ENCODE data around the gene SLC35E2B.

Gene SLC35E2B

DNA sequence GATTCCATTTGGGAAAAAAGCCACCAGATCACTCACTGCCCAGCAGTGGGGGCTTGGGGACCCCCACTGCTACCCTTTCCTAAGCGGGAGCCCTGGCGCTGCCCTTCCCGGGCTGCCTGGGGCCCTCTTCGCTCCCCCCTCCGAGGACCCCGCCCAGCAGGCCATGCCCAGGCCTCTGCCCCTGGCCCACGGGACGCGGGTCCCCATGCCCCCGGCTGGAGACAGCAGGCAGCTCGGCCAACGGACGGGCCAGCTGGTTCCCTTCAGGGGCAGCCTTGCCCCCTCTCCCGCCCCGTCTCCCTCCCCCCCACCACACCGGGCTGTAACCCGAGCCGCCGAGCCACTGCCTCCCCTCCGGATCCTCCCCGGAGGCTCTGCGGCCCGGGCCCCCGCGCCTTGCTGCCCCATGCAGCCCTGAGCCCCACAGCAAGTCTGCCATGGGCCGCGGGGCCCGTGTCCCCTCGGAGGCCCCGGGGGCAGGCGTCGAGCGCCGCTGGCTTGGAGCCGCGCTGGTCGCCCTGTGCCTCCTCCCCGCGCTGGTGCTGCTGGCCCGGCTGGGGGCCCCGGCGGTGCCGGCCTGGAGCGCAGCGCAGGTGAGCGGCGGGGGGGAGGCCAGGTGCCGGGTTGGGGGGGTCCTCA, 60.7 kb downstream of the SLC35E2B start, which contains the start of gene MMP23B:
MMP23B (plus strand) TSS at position 392 of the 639 bp plus-strand sequence; CDS start at position 438, 46 bp downstream.
- Histone ChIP-seq H3K27ac (ENCODE audit: low read depth, low read length) (no peak within 1 kb of the TSS; the same call in 1 of the 2 replicates), H3K9me3 (ENCODE audit: control insufficient read depth, insufficient read depth, low read depth, low read length) (no peaks in the 10 kb centered on the region), H3K4me3 (ENCODE audit: low read depth, low read length) (peak within 1 kb of the TSS; percentile 56), H3K36me3 (ENCODE audit: control insufficient read depth, insufficient read depth, low read length) (peaks cover 6% of the 10 kb centered on the region), H3K4me1 (ENCODE audit: control insufficient read depth, insufficient read depth, low read length) (no peaks in the 10 kb centered on the region), H3K9ac (ENCODE audit: low read length) (peak within 1 kb of the TSS; percentile 53), H3K27me3 (ENCODE audit: control insufficient read depth, insufficient read depth, low read length) (peaks cover 16% of the 10 kb centered on the region)

DNA sequence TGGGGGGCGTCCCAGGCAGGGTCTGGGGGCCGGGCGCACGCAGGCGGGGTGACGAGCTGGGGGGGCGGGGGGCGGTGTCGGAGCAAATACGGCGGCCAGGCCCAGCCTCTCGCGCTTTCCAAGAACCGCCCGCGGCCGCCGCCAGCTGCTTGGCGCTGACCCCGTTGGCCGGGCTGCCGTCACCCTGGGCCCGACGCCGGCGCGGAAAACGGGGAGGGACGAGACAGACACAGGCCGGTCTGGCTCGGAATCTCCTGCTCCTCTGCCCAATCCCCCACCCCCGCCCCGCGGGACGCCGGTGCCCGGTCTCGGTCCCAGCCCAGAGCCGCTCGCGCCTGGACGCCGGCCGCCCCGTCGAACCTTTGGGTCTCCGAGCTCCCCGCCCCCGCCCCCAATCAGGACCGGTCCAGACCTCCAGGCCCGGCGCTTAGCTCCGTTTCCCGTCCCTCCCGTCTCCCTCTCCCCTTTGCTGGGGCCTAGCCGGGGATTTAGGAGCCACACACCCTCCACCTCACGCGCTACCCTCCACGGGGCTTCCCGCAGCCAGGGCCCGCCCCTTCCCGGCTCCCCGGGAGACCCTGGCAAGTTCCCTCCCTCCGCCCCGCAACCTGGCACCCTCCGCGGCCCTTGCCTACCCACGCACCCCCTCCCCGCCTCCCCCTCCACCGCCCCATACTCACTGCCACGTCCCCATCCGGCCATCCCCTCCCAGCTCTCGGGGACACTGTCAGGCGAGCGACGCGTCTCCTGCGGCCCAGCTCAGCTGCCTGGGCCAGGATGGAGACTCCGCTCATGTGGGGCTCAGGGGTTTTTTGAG, 61.4 kb downstream of the SLC35E2B start:
- H3K9me3 ChIP-seq (ENCODE audit: control insufficient read depth, insufficient read depth, low read depth, low read length): no peaks in the 10 kb centered on the region

DNA sequence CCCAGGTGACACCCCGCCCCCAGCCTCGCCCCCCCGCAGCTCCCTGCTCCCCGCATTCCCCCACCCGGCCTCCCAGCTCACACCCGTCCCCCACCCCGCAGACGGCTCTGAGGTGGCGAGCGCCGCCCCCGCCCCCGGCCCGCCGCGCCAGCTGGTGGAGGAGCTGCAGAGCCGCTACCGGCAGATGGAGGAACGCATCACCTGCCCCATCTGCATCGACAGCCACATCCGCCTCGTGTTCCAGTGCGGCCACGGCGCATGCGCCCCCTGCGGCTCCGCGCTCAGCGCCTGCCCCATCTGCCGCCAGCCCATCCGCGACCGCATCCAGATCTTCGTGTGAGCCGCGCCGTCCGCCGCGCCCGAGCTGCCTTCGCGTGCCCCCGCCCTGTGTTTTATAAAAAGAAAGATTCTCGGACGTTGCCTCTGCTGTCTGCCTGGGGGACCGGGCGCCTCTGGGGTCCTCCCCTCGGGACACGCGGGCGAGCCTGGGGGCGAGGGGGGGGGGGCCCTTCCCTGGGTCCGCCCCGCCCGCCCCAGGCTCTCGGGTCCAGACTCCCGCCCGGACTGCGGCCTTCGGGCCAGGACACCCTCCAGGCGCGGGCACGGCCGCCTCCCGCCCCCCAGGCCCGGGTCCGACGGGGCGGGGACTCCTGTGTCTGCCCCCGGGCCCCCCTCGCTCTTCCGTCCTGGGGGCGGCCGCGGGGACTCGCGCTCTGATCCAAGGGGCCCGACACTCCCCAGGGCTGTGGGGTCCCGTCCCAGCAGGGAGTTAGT, 62.2 kb downstream of the SLC35E2B start:
- Histone ChIP-seq H3K9me3 (ENCODE audit: control insufficient read depth, insufficient read depth, low read depth, low read length) (no peaks in the 10 kb centered on the region), H3K9ac (ENCODE audit: low read length) (no peak overlapping the region), H3K27ac (ENCODE audit: low read depth, low read length) (no peak overlapping the region), H3K4me1 (ENCODE audit: control insufficient read depth, insufficient read depth, low read length) (no peaks in the 10 kb centered on the region), H3K4me3 (ENCODE audit: low read depth, low read length) (peak overlapping the region; percentile 56), H3K36me3 (ENCODE audit: control insufficient read depth, insufficient read depth, low read length) (no peaks in the 10 kb centered on the region; the same call in 1 of the 2 replicates), H3K27me3 (ENCODE audit: control insufficient read depth, insufficient read depth, low read length) (peaks cover 16% of the 10 kb centered on the region)

More for the DNA sequence above, 61.4 kb downstream of the SLC35E2B start:
- H3K4me3 ChIP-seq (ENCODE audit: low read depth, low read length): peak overlapping the region; percentile 56
- H3K9ac ChIP-seq (ENCODE audit: low read length): peak overlapping the region; percentile 53
- no peaks in the 10 kb centered on the region; the same call in 1 of the 2 replicates for H3K36me3 ChIP-seq (ENCODE audit: control insufficient read depth, insufficient read depth, low read length)
- H3K4me1 ChIP-seq (ENCODE audit: control insufficient read depth, insufficient read depth, low read length): no peaks in the 10 kb centered on the region
- H3K27me3 ChIP-seq (ENCODE audit: control insufficient read depth, insufficient read depth, low read length): peaks cover 16% of the 10 kb centered on the region
- no peak overlapping the region; the same call in 1 of the 2 replicates for H3K27ac ChIP-seq (ENCODE audit: low read depth, low read length)

DNA sequence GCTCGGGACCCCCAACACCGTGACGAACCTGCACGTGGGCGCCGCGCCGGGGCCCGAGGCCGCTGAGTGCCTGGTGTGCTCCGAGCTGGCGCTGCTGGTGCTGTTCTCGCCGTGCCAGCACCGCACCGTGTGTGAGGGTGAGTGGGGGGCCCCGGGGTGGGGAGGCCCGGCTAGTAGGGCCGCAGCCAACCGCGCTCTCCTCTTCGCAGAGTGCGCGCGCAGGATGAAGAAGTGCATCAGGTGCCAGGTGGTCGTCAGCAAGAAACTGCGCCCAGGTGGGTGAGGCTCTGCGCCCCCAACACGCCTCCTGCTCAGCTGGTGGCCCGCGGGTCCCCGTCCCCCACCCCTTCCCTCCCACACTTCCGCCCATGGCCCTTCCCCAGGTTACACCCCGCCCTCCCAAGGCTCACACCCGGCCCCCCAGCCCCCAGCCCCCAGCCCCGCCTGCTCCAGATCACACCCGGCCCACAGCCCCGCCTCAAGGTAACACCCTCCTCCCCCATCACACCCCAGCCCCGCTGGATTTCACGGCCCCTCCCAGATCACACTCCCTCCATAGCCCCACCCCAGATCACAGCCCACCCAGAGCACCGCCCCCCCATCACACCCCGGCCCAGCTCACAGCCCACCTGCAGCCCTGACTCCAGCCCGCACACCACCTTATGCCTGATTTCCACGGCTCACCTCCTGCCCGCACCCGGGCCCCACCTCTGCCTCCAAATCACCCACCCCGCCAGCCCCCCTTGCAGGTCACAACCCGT, 63.0 kb downstream of the SLC35E2B start:
- H3K9ac ChIP-seq (ENCODE audit: low read length): no peak overlapping the region
- H3K9me3 ChIP-seq (ENCODE audit: control insufficient read depth, insufficient read depth, low read depth, low read length): no peaks in the 10 kb centered on the region
- H3K27me3 ChIP-seq (ENCODE audit: control insufficient read depth, insufficient read depth, low read length): peaks cover 16% of the 10 kb centered on the region
- peak overlapping the region; percentile 44; the same call in 1 of the 2 replicates for H3K4me3 ChIP-seq (ENCODE audit: low read depth, low read length)
- no peaks in the 10 kb centered on the region; the same call in 1 of the 2 replicates for H3K36me3 ChIP-seq (ENCODE audit: control insufficient read depth, insufficient read depth, low read length)
- no peak overlapping the region for H3K27ac ChIP-seq (ENCODE audit: low read depth, low read length)
- H3K4me1 ChIP-seq (ENCODE audit: control insufficient read depth, insufficient read depth, low read length): no peaks in the 10 kb centered on the region

GRCh38 chr1:1628754-1629429, 63.7 kb downstream of the SLC35E2B start:
- no peak overlapping the region for H3K27ac ChIP-seq (ENCODE audit: low read depth, low read length)
- H3K36me3 ChIP-seq (ENCODE audit: control insufficient read depth, insufficient read depth, low read length): no peaks in the 10 kb centered on the region; the same call in 1 of the 2 replicates
- peaks cover 16% of the 10 kb centered on the region for H3K27me3 ChIP-seq (ENCODE audit: control insufficient read depth, insufficient read depth, low read length)
- no peaks in the 10 kb centered on the region for H3K9me3 ChIP-seq (ENCODE audit: control insufficient read depth, insufficient read depth, low read depth, low read length)
- peak overlapping the region; percentile 44; the same call in 1 of the 2 replicates for H3K4me3 ChIP-seq (ENCODE audit: low read depth, low read length)
- H3K4me1 ChIP-seq (ENCODE audit: control insufficient read depth, insufficient read depth, low read length): no peaks in the 10 kb centered on the region
- no peak overlapping the region for H3K9ac ChIP-seq (ENCODE audit: low read length)

GRCh38 chr1:1627829-1628753, 64.5 kb downstream of the SLC35E2B start:
- peaks cover 16% of the 10 kb centered on the region for H3K27me3 ChIP-seq (ENCODE audit: control insufficient read depth, insufficient read depth, low read length)
- no peak overlapping the region for H3K9ac ChIP-seq (ENCODE audit: low read length)
- H3K4me3 ChIP-seq (ENCODE audit: low read depth, low read length): no peak overlapping the region; the same call in 1 of the 2 replicates
- no peaks in the 10 kb centered on the region for H3K4me1 ChIP-seq (ENCODE audit: control insufficient read depth, insufficient read depth, low read length)
- no peaks in the 10 kb centered on the region; the same call in 1 of the 2 replicates for H3K36me3 ChIP-seq (ENCODE audit: control insufficient read depth, insufficient read depth, low read length)
- no peaks in the 10 kb centered on the region for H3K9me3 ChIP-seq (ENCODE audit: control insufficient read depth, insufficient read depth, low read depth, low read length)
- H3K27ac ChIP-seq (ENCODE audit: low read depth, low read length): no peak overlapping the region

DNA sequence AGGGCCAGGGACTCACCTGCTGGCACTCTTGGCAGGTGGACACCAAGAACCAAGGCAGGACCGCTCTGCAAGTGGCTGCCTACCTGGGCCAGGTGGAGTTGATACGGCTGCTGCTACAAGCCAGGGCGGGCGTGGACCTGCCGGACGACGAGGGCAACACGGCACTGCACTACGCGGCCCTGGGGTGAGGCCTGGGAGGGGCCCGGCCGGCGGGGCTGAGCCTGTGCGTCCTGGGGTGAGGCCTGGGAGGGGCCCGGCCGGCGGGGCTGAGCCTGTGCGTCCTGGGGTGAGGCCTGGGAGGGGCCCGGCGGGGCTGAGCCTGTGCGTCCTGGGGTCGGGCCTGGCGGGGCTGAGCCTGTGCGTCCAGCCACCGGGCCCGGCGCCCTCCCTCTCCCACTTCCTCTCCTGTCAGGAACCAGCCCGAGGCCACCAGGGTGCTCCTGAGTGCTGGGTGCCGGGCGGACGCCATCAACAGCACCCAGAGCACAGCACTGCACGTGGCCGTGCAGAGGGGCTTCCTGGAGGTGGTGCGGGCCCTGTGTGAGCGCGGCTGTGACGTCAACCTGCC, 65.2 kb downstream of the SLC35E2B start:
- no peak overlapping the region for H3K9ac ChIP-seq (ENCODE audit: low read length)
- peaks cover 15% of the 10 kb centered on the region for H3K27me3 ChIP-seq (ENCODE audit: control insufficient read depth, insufficient read depth, low read length)
- H3K4me3 ChIP-seq (ENCODE audit: low read depth, low read length): no peak overlapping the region
- no peaks in the 10 kb centered on the region for H3K4me1 ChIP-seq (ENCODE audit: control insufficient read depth, insufficient read depth, low read length)
- no peaks in the 10 kb centered on the region for H3K9me3 ChIP-seq (ENCODE audit: control insufficient read depth, insufficient read depth, low read depth, low read length)
- no peak overlapping the region for H3K27ac ChIP-seq (ENCODE audit: low read depth, low read length)
- no peaks in the 10 kb centered on the region; the same call in 1 of the 2 replicates for H3K36me3 ChIP-seq (ENCODE audit: control insufficient read depth, insufficient read depth, low read length)

- Histone ChIP-seq H3K27me3 (ENCODE audit: control insufficient read depth, insufficient read depth, low read length) (peaks cover 7% of the 10 kb centered on the region), H3K4me3 (ENCODE audit: low read depth, low read length) (no peak overlapping the region), H3K9me3 (ENCODE audit: control insufficient read depth, insufficient read depth, low read depth, low read length) (no peaks in the 10 kb centered on the region), H3K4me1 (ENCODE audit: control insufficient read depth, insufficient read depth, low read length) (no peaks in the 10 kb centered on the region), H3K9ac (ENCODE audit: low read length) (no peak overlapping the region), H3K27ac (ENCODE audit: low read depth, low read length) (no peak overlapping the region), H3K36me3 (ENCODE audit: control insufficient read depth, insufficient read depth, low read length) (no peaks in the 10 kb centered on the region; the same call in 1 of the 2 replicates)
Measured at GRCh38 chr1:1626207-1627141, 66.1 kb downstream of the SLC35E2B start.

Data from HUES6 (cell line).